ENCODE measurements around the gene NDST1.
A peak's percentile ranks its signal among the peaks of the same experiment; 100 is the strongest.

NDST1 gene

DNA sequence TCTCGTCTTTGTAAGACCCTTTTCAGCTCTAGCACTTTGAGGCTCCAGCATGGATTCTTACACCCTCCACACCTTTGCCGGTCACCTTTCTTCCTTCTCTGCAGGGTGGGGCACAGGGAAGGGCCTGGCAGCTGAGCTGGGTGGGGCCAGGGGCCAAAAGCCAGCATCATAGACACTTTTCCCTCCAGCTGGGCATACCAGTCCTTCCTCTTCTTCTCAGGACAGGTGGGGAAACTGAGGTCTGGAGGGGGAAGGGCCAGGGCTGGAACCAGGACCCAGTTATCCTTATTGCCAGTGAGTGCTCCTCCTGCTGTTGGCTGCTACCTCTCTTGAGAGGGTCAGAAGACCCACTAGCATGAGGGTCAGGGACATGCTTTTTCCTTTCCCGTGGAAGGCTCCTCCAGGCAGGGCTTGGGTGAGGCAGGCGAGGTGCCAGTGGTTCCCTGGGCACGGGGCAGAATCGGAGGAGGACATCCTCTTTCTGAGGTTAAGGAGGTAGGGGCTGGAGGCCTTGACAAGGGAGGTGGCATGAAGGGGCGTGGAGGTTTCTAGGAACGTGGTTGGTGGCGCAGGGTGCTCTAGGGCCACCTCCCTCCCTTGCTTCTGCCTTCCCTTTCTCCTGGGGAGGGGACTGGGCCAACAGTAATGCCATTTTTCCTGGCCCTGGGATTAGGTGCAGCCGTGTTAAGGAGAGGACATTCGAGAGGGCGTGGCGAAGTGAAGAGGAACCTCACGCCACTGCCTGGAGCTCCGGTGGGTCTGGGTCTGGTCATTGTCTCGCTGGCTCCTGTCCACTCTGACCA is at the start of gene NDST1:
Gene NDST1, plus strand, starts transcription at position 658 of the 803 bp plus-strand sequence. CDS start 13,124 bp downstream, outside the sequence.
- no peak for DNase-seq (ENCODE audit: low read depth)

DNA sequence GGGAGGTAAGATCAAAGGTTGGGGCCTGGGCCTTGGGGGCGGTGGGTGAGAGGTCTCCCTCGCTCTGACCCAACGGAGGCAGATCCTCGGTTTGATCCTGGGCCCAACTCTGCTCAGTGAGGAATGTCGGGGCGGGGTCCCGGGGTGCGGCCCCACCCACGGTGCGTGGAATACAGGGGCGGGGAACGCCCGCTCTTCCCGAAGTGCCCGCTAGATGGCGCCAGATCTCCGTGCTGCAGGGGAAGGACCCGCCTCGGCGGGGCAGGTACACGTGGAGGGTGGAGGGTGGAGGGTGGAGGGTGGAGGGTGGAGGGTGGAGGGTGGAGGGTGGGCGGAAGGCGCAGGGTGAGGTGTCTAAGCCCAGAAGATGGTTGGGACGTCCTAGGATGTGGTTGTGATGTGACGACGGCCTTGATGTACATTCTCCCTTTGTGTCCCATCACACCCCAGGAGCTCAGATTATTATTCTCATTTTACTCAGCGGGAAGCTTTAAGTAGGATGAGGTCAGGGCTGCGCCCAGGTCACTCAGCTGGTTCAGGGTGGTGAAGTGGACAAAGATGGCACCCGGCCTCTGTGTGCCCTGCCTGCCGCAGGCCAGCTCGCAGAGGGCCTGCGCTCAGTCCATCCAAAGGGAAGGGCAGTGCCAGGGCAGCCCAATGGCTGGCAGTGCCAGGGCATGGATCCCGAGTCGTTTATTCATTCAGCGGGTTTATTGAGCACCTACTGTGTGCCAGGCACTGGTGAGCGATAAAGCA is 49.0 kb upstream of the NDST1 start:
- peak; percentile 45 for DNase-seq (ENCODE audit: low read depth)
- H3K4me3 ChIP-seq (ENCODE audit: control insufficient read depth, low read depth, low read length), result peak overlapping the region; percentile 26
- TF ChIP-seq, protein P1, sequence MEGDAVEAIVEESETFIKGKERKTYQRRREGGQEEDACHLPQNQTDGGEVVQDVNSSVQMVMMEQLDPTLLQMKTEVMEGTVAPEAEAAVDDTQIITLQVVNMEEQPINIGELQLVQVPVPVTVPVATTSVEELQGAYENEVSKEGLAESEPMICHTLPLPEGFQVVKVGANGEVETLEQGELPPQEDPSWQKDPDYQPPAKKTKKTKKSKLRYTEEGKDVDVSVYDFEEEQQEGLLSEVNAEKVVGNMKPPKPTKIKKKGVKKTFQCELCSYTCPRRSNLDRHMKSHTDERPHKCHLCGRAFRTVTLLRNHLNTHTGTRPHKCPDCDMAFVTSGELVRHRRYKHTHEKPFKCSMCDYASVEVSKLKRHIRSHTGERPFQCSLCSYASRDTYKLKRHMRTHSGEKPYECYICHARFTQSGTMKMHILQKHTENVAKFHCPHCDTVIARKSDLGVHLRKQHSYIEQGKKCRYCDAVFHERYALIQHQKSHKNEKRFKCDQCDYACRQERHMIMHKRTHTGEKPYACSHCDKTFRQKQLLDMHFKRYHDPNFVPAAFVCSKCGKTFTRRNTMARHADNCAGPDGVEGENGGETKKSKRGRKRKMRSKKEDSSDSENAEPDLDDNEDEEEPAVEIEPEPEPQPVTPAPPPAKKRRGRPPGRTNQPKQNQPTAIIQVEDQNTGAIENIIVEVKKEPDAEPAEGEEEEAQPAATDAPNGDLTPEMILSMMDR (conservative IDR thresholded peaks at IDR 0.05; ENCODE audit: control insufficient read depth, insufficient read depth, low read depth, low read length), result peak; percentile 65

More for the DNA sequence above, at the start of gene NDST1:
- TF ChIP-seq, protein P1 (conservative IDR thresholded peaks at IDR 0.05; ENCODE audit: control insufficient read depth, insufficient read depth, low read depth, low read length), result no peak
- H3K4me3 ChIP-seq (ENCODE audit: control insufficient read depth, low read depth, low read length), result no peak within 1 kb of the TSS

DNA sequence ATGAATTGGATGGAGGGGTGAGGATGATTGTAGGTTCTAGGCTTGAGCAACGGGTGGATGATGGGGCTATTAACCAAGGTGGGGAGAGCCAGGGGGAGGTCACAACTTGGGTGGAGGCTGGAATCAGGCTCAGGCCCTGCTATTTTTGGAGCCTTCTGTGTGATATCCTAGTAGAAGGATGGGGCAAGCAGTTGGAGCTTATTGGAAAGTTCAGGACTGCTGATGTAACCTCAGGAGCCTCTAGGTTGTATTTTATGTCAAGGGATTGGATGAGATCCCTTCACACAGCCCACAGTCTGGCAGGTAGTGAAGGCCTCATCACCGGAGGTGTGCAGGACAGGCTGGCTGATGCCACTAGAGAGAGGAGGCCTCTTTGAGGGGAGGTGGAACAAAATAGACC is 47.1 kb upstream of the NDST1 start:
- no peak overlapping the region for H3K4me3 ChIP-seq (ENCODE audit: control insufficient read depth, low read depth, low read length)
- DNase-seq (ENCODE audit: low read depth), result no peak
- TF ChIP-seq, protein P1 (conservative IDR thresholded peaks at IDR 0.05; ENCODE audit: control insufficient read depth, insufficient read depth, low read depth, low read length), result no peak

DNA sequence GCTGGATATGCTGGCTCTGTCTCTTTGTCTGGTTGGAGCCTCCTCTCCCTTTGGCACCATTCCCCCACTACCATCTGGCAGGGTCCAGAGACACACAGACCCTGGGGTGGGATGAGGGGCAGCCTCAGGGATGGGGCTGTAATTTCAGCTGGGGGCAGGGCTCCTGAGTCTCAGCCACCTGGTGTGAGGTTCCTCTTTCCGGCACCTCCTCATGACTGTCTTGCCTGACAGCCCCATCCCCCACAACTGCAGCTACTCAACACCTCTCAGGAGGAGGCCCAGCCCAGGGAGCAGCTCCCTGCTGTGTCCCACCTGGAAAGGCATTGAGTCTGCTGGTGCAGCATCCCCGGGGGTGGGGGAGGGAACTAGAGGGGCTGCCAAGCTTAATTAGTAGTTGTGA is 46.7 kb upstream of the NDST1 start:
- TF ChIP-seq, protein P1 (conservative IDR thresholded peaks at IDR 0.05; ENCODE audit: control insufficient read depth, insufficient read depth, low read depth, low read length), result no peak
- H3K4me3 ChIP-seq (ENCODE audit: control insufficient read depth, low read depth, low read length), result no peak overlapping the region
- DNase-seq (ENCODE audit: low read depth), result no peak

DNA sequence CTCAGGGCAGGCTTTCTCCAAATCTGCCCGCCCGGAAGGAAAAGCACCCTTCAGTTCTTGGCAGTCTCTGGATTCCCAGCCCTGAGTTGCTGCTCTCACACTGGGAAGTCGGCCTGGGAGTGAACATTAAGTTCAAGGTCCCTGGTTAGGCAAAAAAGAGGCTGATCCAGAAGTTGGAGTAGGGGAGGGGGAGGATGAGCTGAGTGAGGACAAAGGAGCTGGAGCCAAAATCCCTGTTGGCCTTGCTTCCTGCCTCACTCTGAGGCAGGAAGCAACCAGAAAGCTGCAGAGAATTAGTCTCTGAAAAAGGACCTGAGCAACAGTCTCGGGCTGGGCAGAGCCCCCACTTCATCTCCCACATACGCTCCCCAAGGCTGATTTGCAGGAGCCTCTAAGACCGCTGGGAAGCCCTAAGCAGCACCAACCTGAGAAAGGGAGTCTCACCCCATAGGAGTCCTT is 43.3 kb upstream of the NDST1 start:
- DNase-seq (ENCODE audit: low read depth), result peak; percentile 61
- H3K4me3 ChIP-seq (ENCODE audit: control insufficient read depth, low read depth, low read length), result no peak overlapping the region
- TF ChIP-seq, protein P1 (conservative IDR thresholded peaks at IDR 0.05; ENCODE audit: control insufficient read depth, insufficient read depth, low read depth, low read length), result no peak

DNA sequence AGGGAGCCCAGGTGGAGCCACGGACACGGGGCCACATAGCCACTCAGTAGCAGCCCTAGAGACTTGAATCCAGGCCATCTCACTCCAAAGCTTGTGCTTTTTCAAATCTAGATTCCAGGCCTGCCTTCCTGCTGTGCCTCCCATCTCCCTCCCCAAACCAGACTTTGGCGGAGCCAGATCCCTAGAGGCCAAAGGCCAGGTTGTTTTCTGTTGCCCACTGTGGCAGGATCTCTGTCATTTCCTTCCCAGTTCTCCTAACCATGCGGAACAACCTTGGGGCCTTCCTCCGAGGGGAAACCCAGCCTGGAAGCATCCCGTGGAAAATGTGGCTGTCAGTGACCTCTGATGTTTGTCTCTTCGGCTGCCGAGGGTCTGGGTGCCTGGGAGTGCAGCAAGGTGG is 42.0 kb upstream of the NDST1 start:
- TF ChIP-seq, protein P1 (conservative IDR thresholded peaks at IDR 0.05; ENCODE audit: control insufficient read depth, insufficient read depth, low read depth, low read length), result no peak
- DNase-seq (ENCODE audit: low read depth), result no peak
- H3K4me3 ChIP-seq (ENCODE audit: control insufficient read depth, low read depth, low read length), result no peak overlapping the region
